Kidney tubule cell (primary cell): ENCODE data around the gene AOX1.
"Not testable (repeated sequence)": the region's sequence is repeated elsewhere in the genome, so short reads cannot be mapped to it uniquely, and the experiment has no call there.

ENCODE experiments used
- DNase-seq: peaks from one replicate; pipeline ENCODE4 v3.0.0-alpha.2; 2018; ENCODE audit warnings: low spot score

The AOX1 gene

DNA sequence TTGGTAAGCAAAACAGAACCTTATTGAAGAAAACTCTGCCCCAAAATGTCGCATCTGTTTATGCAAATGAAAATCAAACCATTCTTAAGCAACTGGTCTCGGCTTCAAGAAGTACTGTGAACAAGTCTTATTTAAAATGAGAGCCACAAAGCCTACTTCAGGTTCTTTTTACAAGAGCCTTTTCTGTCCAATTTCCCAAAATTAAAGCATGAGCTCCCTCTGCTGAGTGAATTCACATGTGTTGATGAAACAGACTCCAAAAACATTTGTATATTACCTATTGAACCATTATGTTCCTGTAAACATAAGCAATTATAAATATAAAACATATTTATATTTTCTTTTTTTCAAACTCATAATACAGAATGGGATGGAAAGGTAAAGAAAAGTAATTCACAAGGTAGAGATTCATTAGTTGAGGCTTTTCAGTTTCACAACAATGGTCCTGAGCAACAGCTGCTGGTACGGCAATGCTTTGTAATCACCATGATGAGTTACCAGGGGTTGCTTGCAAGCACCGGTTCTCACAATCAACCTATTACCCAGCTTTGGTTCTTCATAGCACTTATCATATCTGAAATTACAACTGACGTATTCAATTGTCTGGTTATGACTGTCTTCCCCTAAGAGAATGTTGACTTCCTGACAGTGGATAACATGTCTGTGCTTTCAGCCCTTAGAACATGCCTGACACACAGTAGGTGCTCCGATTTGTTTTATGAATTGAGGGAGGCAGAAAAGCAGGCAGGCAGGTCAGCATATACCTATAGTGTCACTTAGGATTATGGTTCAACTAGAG lies 117.5 kb downstream of the AOX1 start:
- peak; percentile 72 for DNase-seq

DNA sequence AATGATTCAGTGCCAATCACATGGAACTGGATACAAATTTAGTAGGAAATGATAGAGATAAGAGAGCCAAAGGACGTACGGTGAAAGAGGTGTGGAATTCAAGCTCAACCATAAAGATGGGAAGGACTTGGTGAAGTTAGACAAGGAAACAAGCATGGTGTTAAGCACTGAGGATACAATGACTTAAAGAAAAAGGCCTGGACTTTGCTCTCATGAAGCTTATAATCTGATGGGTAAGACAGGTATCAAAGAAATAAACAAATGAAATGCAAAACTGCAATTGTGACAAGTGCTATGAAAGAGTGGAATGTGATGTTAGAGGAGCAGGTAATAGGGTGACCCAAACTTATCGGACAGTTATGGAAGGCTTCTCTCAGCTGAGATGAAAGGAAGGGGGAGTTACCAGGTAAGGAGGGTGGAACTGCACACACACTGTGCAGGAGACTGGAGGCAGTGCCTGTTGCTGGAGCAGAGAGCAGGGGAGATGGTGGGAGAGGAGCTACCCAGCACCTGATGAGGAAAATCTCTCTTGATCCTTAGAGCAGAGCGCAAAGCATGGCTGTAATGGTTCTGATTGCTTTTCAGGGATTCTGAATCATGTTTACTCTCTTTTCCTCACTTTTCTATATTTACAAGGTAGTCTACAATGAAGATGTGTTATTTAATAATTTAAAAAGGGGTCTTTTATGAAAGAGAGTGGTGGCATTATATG lies 118.3 kb downstream of the AOX1 start:
- DNase-seq: no peak

DNA sequence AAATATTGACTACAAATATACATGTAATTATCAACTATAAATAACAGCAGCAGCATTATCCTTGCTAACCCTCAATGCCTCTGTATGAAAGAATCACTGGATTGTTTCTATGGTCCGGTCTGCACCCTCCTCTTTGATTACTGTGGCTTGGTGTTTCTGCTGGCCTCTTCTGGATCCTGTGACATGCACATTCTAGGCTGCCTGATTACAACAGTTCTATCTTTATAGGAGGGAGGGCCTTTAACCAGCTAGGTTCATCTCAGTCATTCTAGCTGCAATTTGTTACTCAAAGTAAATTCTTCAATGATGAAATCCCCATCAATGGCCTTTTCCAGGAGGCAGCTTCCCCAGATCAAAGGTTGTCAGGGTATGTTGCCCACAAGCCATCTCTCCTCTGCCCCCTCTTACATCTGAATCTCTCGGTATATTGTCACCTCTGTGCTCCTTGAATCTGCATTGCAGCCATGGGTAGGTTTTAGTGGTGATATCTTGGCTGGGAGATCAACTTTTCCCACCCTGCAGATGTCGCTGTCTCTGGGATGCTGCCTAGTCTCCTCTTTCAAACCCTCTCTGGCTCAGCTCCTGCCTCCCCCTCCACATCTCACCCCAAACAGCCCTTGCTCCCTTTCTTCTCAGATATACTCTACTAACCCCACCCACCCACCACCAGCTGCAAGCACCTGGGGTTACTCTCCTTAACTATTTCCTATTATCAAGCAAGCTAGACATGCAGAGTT lies 119.7 kb downstream of the AOX1 start:
- no peak for DNase-seq

DNA sequence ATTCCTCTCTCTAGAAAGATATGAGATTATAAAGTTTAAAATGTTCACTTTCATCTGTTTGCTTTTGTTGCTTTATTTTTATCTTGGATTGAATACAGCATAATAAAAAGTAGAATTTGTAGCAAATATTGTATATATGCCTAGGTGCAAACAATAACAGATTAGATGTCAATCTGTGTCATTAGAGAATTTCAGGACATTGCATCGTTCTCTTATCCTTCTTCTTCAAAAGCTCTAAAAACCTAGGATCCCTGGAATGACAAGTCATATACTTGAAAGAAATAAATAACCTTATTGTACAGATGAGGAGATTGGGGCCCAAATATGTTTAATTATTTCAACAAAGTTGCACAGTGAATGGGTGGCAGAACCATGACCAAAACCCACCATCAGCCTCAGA lies 123.1 kb downstream of the AOX1 start:
- no peak for DNase-seq

DNA sequence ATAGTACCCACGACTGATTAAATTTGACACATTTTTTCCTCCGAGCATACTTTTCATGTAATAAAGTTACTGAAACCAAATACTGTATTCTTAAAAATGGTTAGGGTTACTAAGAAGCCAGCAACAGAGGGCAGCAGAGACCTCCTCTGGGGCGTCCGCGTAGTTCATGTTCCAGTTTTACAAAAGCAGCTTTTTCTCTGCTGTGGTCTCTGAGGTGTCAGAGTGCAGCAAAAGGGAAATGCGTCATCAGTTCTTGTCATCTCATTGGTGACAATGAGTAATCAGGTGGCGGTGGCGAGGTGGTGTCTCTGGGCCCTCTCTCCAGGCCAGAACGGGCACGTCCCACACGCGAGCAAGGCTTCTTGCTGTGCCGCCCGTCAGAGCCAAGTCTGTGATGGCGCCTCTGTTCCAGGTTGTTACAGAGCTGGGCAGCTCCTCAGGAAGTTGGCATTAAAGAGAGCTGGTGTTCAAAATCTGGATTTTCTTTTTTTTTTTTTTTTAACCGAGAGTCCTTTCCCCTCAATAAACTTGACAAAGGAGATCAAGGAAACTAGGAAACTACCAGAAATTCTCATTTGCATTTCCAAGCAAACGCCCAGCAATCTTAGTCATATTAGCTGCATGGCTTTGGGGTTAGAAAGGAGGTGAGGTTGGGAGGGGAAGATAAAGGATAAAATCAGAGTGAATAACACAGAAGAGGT lies 127.3 kb downstream of the AOX1 start:
- peak; percentile 99 for DNase-seq

DNA sequence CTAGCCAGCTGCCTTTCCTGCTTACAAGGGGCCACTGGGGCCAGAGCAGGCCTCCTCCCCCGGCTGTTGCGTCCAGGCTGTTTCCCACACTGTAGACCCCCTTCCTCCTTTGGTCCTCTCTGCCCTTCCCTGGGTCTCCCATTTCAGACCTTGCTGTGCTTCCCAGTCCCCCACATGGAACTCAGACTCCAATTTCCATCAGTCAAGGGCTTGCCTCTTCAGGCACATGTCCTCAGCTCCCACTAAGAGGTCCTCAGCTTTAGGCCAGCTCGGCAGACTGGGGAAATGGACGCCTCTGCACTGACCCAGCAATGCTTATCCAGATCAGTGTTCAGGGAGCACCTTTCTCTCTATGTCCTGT lies 127.9 kb downstream of the AOX1 start:
- no peak for DNase-seq

DNA sequence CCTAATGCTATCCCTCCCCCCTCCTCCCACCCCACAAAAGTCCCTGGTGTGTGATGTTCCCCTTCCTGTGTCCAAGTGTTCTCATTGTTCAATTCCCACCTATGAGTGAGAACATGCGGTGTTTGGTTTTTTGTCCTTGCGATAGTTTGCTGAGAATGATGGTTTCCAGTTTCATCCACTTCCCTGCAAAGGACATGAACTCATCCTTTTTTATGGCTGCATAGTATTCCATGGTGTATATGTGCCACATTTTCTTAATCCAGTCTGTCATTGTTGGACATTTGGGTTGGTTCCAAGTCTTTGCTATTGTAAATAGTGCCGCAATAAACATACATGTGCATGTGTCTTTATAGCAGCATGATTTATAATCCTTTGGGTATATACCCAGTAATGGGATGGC lies 129.2 kb downstream of the AOX1 start:
- not testable (repeated sequence) for DNase-seq

DNA sequence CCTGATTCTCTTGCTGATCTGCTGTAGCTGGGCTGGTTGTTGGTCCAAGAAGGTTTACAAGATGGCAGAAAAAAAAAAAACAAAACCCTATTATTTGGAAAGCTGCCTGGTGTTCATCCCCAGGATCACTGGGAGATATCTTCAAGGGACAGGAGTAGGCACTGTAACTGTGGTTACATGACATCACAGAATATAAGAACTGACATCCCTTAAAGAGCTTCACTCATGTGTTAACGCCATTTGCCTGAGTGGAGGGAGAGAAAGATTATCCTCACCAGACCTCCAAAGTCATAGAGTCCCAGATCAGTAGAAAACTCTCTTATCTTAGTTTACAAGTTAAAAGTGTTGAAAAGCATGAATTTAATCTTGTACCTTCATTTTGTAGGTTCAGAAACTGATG lies 130.6 kb downstream of the AOX1 start:
- no peak for DNase-seq
